ENCODE measurements around the gene USP25.

GRCh38 chr21:15815285-15815684 is 85.5 kb downstream of the USP25 start:
- TF ChIP-seq POLR2A (IDR thresholded peaks at IDR 0.05) (no peak), CTCF (IDR thresholded peaks at IDR 0.05) (no peak)
